ENCODE measurements around the gene MAN1B1.
"Not testable (repeated sequence)": the region's sequence is repeated elsewhere in the genome, so short reads cannot be mapped to it uniquely, and the experiment has no call there.

The MAN1B1 gene

DNA sequence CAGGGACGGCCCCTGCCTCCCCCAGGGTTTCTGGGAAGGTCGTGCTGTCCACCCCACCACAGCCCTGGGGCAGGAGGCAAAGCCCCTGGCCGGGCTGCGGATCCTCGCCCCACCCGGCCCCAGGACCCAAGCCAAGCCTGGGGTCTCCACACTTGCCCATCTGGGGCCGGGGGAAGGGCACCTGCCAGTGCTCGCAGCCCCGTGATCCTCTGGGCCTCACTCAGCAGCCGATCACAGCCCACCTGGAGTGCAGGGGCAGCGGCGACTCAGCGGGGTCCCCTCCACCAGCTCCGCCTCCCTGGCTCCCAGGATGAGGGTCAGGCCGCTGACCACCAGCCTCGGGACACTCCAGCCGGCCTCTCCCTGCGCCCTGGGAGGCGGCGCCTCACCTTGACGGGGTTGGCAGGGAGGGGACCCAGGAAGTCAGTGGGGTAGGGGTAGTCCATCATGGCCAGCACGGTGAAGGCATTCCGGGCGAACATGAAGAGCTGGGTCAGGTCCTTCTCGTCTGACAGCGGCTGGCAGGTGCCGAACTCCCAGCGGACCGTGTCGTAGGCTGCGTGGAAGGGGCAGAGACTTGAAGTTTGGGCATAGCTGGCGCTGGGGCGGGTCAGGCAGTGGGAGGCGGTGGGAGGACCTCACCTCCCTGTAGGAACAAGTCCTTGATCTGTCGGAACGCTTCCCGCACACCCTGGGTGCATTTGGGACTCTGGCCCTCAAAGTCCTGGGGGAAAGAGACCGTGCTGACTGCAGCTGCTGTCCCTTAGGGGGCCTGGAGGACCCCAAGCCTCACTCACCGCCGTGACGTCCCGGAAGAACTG is 26.0 kb downstream of the MAN1B1 start:
- H3K27me3 Mint-ChIP-seq, result no peaks in the 10 kb centered on the region
- no peak for DNase-seq (ENCODE audit: low spot score in 2 of 2)
- H3K4me1 Mint-ChIP-seq, result peaks cover 6% of the 10 kb centered on the region
- peaks cover 3% of the 10 kb centered on the region for H3K36me3 Mint-ChIP-seq
- H3K27ac Mint-ChIP-seq, result no peak overlapping the region
- H3K9me3 Mint-ChIP-seq, result no peaks in the 10 kb centered on the region
- peak overlapping the region; percentile 82 for H3K4me3 Mint-ChIP-seq
- no peak for ATAC-seq (ENCODE audit: low read depth)

GRCh38 chr9:137113385-137114159 is 26.8 kb downstream of the MAN1B1 start:
- Mint-ChIP-seq H3K9me3 (no peaks in the 10 kb centered on the region), H3K4me3 (peak overlapping the region; percentile 82), H3K4me1 (peaks cover 6% of the 10 kb centered on the region), H3K27me3 (no peaks in the 10 kb centered on the region), H3K36me3 (peaks cover 3% of the 10 kb centered on the region), H3K27ac (no peak overlapping the region)
- DNase-seq (ENCODE audit: low spot score in 2 of 2), result no peak
- peak; percentile 44 for ATAC-seq (ENCODE audit: low read depth)

- H3K36me3 Mint-ChIP-seq, result peaks cover 3% of the 10 kb centered on the region
- peak overlapping the region; percentile 77 for H3K4me3 Mint-ChIP-seq
- DNase-seq (ENCODE audit: low spot score in 2 of 2) (no peak), ATAC-seq (ENCODE audit: low read depth) (peak; percentile 16)
- H3K9me3 Mint-ChIP-seq, result no peaks in the 10 kb centered on the region
- no peak overlapping the region for H3K27ac Mint-ChIP-seq
- peaks cover 13% of the 10 kb centered on the region for H3K4me1 Mint-ChIP-seq
- no peaks in the 10 kb centered on the region for H3K27me3 Mint-ChIP-seq
These were observed 27.4 kb downstream of the MAN1B1 start for GRCh38 chr9:137114220-137114612.

DNA sequence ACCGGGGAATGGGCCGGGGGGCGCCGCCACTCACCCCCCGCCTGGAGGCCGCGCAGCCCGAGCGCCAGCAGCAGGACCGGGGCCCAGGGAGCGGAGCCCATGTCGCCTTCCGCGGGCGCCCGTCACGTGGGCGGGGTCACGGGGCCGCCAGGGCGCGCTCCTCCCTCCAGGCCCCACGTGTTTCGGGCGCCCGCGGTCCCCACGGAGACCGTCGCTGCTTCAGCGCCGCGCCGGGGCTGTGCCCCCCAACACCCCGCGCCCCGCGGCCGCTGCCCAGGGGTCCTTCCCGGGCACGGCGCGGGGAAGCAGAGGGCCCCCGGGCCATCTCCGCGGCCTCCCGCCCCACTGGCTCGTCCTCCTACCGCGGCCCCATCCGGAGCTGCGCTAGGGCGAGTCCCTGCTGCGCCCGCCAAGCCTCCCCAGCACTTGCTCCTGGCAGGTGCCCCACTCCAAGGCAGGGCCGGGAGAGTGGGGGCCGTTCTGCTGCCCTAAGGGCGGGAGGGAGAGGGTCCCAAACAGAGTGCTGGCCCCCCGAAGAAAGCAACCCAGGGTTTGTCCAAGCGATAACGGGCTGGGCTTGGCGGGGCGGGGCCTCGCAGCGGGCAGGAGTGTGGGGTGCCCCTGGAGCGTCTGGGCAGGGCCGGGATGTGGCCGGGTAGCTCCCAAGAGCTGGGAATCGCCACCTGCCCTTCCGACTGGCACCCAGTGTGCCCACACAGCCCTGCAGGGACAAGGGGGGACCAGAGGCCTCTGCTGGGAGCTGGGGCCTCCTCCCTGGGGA is 28.0 kb downstream of the MAN1B1 start, which contains the start of gene DPP7:
Gene DPP7, minus strand, starts transcription at position 121 of the 781 bp plus-strand sequence. Its CDS starts 20 bp downstream, at position 101.
- no peaks in the 10 kb centered on the region for H3K9me3 Mint-ChIP-seq
- no peaks in the 10 kb centered on the region for H3K27me3 Mint-ChIP-seq
- peaks cover 3% of the 10 kb centered on the region for H3K36me3 Mint-ChIP-seq

GRCh38 chr9:137115394-137116026 is 28.7 kb downstream of the MAN1B1 start:
- ATAC-seq (ENCODE audit: low read depth) (no peak), DNase-seq (ENCODE audit: low spot score in 2 of 2) (no peak)
- Mint-ChIP-seq H3K27ac (no peak overlapping the region), H3K27me3 (no peaks in the 10 kb centered on the region), H3K4me3 (peak overlapping the region; percentile 44), H3K4me1 (peaks cover 16% of the 10 kb centered on the region), H3K9me3 (no peaks in the 10 kb centered on the region), H3K36me3 (peaks cover 3% of the 10 kb centered on the region)

More for the DNA sequence above, 28.0 kb downstream of the MAN1B1 start, which contains the start of gene DPP7:
- Mint-ChIP-seq H3K4me1 (peaks cover 16% of the 10 kb centered on the region), H3K4me3 (peak within 1 kb of the TSS; percentile 82), H3K27ac (peak within 1 kb of the TSS; percentile 31)
- peak; percentile 77 to 85 for DNase-seq (ENCODE audit: low spot score in 2 of 2)
- ATAC-seq (ENCODE audit: low read depth), result peak; percentile 91

- H3K36me3 Mint-ChIP-seq, result no peaks in the 10 kb centered on the region
- no peaks in the 10 kb centered on the region for H3K9me3 Mint-ChIP-seq
- no peak for ATAC-seq (ENCODE audit: low read depth)
- no peak for DNase-seq (ENCODE audit: low spot score in 2 of 2)
- no peak overlapping the region for H3K27ac Mint-ChIP-seq
- H3K4me1 Mint-ChIP-seq, result peaks cover 13% of the 10 kb centered on the region
- no peaks in the 10 kb centered on the region for H3K27me3 Mint-ChIP-seq
- peak overlapping the region; percentile 44 for H3K4me3 Mint-ChIP-seq
These were observed 29.3 kb downstream of the MAN1B1 start for GRCh38 chr9:137116027-137116507.

DNA sequence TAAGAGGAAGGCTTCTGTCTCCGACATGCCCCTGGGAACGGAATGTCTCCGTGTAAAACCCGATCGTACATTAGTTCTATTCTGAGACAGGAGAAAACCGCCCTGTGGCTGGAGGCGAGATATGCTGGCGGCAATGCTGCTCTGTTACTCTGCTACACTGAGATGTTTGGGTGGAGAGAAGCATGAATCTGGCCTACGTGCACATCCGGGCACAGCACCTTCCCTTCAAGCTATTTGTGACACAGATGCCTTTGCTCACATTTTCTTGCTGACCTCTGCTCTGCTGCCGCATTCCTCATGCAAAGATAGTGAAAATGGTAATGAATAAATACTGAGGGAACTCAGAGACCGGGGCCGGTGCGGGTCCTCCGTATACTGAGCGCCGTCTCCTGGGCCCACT is 29.9 kb downstream of the MAN1B1 start:
- no peak for ATAC-seq (ENCODE audit: low read depth)
- Mint-ChIP-seq H3K4me3 (no peak overlapping the region), H3K27me3 (no peaks in the 10 kb centered on the region), H3K9me3 (no peaks in the 10 kb centered on the region), H3K4me1 (peaks cover 14% of the 10 kb centered on the region), H3K27ac (peak overlapping the region; percentile 60), H3K36me3 (no peaks in the 10 kb centered on the region)
- DNase-seq (ENCODE audit: low spot score in 2 of 2), result no peak

- no peaks in the 10 kb centered on the region for H3K27me3 Mint-ChIP-seq
- ATAC-seq (ENCODE audit: low read depth), result no peak
These were observed 30.5 kb downstream of the MAN1B1 start for GRCh38 chr9:137117269-137117731.

DNA sequence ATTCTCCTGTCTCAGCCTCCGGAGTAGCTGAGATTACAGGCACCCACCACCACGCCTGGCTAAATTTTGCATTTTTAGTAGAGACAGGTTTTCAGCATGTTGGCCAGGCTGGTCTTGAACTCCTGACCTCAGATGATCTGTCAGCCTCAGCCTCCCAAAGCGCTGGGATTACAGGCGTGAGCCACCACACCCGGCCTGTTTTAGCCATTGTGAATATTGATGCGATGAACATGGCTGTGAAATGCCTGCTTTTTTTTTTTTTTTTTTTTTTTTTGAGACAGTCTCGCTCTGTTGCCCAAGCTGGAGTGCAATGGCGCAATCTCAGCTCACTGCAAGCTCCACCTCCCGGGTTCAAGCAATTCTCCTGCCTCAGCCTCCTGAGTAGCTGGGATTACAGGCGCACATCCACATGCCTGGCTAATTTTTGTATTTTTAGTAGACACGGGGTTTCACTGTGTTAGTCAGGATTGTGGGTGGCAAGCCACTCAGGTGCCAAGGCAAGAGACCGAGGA is 31.4 kb downstream of the MAN1B1 start:
- not testable (repeated sequence) for H3K27me3 Mint-ChIP-seq; H3K36me3 Mint-ChIP-seq; ATAC-seq (ENCODE audit: low read depth); H3K4me3 Mint-ChIP-seq; H3K9me3 Mint-ChIP-seq; DNase-seq (ENCODE audit: low spot score in 2 of 2)
- H3K4me1 Mint-ChIP-seq, result peaks cover 25% of the 10 kb centered on the region
- H3K27ac Mint-ChIP-seq, result peak overlapping the region; percentile 94

More at GRCh38 chr9:137117269-137117731, 30.5 kb downstream of the MAN1B1 start:
- H3K4me1 Mint-ChIP-seq, result peaks cover 20% of the 10 kb centered on the region
- H3K27ac Mint-ChIP-seq, result peak overlapping the region; percentile 60
- DNase-seq (ENCODE audit: low spot score in 2 of 2), result no peak
- no peaks in the 10 kb centered on the region for H3K36me3 Mint-ChIP-seq
- H3K4me3 Mint-ChIP-seq, result no peak overlapping the region
- no peaks in the 10 kb centered on the region for H3K9me3 Mint-ChIP-seq

GRCh38 chr9:137121927-137122795 is 35.4 kb downstream of the MAN1B1 start:
- peak; percentile 51 for ATAC-seq (ENCODE audit: low read depth)
- peak overlapping the region; percentile 84 for H3K4me3 Mint-ChIP-seq

GRCh38 chr9:137122796-137123467 is 36.1 kb downstream of the MAN1B1 start:
- H3K4me1 Mint-ChIP-seq, result peaks cover 40% of the 10 kb centered on the region
- H3K9me3 Mint-ChIP-seq, H3K36me3 Mint-ChIP-seq, H3K27me3 Mint-ChIP-seq: not testable (repeated sequence)
- H3K27ac Mint-ChIP-seq, result peak overlapping the region; percentile 95
- peak; percentile 35 for ATAC-seq (ENCODE audit: low read depth)
- peak in 1 of 2 donors; percentile 12 for DNase-seq (ENCODE audit: low spot score in 2 of 2)
- peak overlapping the region; percentile 84 for H3K4me3 Mint-ChIP-seq

More at GRCh38 chr9:137121927-137122795, 35.4 kb downstream of the MAN1B1 start:
- H3K36me3 Mint-ChIP-seq; H3K9me3 Mint-ChIP-seq; DNase-seq (ENCODE audit: low spot score in 2 of 2); H3K27me3 Mint-ChIP-seq: not testable (repeated sequence)
- H3K4me1 Mint-ChIP-seq, result peaks cover 35% of the 10 kb centered on the region
- peak overlapping the region; percentile 95 for H3K27ac Mint-ChIP-seq

DNA sequence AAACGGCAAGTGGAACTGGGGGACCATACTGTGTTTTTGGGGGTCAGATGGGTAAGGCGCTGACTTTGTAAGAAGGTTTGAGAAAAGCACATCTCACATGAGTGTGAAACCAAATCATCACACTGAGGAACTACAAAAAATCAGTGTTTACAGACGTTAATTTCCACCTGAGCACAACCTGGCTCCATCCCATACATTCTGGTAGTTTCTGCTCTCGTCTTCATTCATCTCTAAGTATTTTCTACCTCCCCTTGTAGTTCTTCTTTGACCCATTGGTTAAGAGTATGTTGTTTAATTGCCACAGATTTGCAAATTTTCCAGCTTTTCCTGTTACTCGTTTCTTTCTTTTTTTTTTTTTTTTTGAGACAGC is 36.7 kb downstream of the MAN1B1 start:
- DNase-seq (ENCODE audit: low spot score in 2 of 2), result no peak
- Mint-ChIP-seq H3K27ac (peak overlapping the region; percentile 95), H3K9me3 (no peaks in the 10 kb centered on the region), H3K4me3 (peak overlapping the region; percentile 46), H3K36me3 (no peaks in the 10 kb centered on the region), H3K27me3 (no peaks in the 10 kb centered on the region), H3K4me1 (peaks cover 45% of the 10 kb centered on the region)
- ATAC-seq (ENCODE audit: low read depth), result no peak
